ACC112 (cell line): Measurements from ENCODE around the gene TRAF3IP1.
A peak's percentile ranks its signal among the peaks of the same experiment; 100 is the strongest.
"Not testable (repeated sequence)": the region's sequence is repeated elsewhere in the genome, so short reads cannot be mapped to it uniquely, and the experiment has no call there.

ENCODE experiments used
- H2AFZ ChIP-seq: fragments of 200-600 bp; sonication (generic); one replicate; pipeline ENCODE4 v1.6.0; 2017; ENCODE audit warnings: antibody characterized with exemption, low read length; ENCODE audit not compliant: unreplicated experiment
- H3K27ac ChIP-seq: fragments of 200-600 bp; sonication (generic); 2 replicates; pipeline ENCODE4 v1.5.1; 2014; ENCODE audit warnings: low read depth, mild to moderate bottlenecking, antibody characterized with exemption, low read length, moderate library complexity
- H3K27me3 ChIP-seq: fragments of 200-600 bp; sonication (generic); 2 replicates; pipeline ENCODE4 v1.6.1; 2014; ENCODE audit warnings: mild to moderate bottlenecking, antibody characterized with exemption, low read length, moderate library complexity, mixed read lengths; ENCODE audit not compliant: insufficient read depth
- H3K36me3 ChIP-seq: fragments of 200-600 bp; sonication (generic); 2 replicates; pipeline ENCODE4 v1.6.1; 2016; ENCODE audit warnings: mild to moderate bottlenecking, antibody characterized with exemption, low read length, moderate library complexity, mixed read lengths; ENCODE audit not compliant: insufficient read depth
- H3K4me1 ChIP-seq: fragments of 200-600 bp; sonication (generic); one replicate; pipeline ENCODE4 v1.6.1; 2016; ENCODE audit warnings: low read length, mixed read lengths; ENCODE audit not compliant: insufficient read depth, unreplicated experiment, control insufficient read depth
- H3K4me3 ChIP-seq: fragments of 200-600 bp; sonication (generic); 2 replicates; pipeline ENCODE4 v1.5.1; 2014; ENCODE audit warnings: mild to moderate bottlenecking, low read depth, low read length
- H3K79me2 ChIP-seq: fragments of 200-600 bp; sonication (generic); one replicate; pipeline ENCODE4 v1.6.0; 2016; ENCODE audit warnings: low read length; ENCODE audit not compliant: control insufficient read depth, unreplicated experiment, insufficient read depth

Gene TRAF3IP1

DNA sequence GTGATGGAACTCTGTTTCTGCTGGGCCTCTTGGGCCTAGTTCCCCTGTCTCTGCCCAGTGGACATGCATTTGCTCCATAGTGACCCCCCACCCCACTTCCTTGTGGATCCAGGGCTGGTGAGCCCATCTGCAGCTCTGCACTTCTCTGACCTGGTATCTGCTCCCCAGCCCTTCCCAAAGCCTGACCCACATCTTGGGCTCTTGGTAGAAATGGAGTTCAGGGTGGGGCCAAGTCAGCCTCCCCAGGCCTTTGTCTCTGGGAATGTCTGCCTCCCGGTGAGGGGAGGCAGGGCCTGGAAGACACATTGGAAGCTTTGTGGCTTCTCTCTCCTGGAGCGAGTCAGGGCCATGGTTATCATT lies 6.3 kb upstream of the TRAF3IP1 start:
- H3K4me3 ChIP-seq: no peak overlapping the region
- no peaks in the 10 kb centered on the region for H3K4me1 ChIP-seq
- H3K27ac ChIP-seq: no peak overlapping the region
- H3K36me3 ChIP-seq: no peaks in the 10 kb centered on the region
- no peak overlapping the region for H2AFZ ChIP-seq
- H3K27me3 ChIP-seq: peaks cover 8% of the 10 kb centered on the region; the same call in 1 of the 2 replicates
- no peaks in the 10 kb centered on the region for H3K79me2 ChIP-seq

DNA sequence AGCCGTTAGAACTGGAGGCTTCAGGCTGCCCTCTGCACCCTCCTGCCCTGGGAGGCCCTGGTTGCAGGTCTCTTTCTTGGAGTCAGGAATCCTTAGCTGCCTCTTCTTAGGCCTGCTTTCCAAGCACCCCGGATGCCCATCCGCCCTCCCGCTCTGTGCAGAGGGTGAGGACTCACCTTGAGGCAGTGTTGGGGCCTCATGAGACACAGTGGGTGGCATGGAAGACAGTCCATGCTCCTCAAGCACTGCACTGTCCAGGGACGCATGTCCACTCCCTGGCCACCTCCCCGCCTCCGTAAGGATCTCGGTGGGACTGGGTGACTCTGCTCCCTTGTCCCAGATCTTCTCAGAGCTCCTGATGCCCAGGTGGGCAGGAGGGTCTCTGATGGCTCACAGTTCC lies 5.7 kb upstream of the TRAF3IP1 start:
- no peak overlapping the region for H3K4me3 ChIP-seq
- H3K79me2 ChIP-seq: no peaks in the 10 kb centered on the region
- peaks cover 8% of the 10 kb centered on the region; the same call in 1 of the 2 replicates for H3K27me3 ChIP-seq
- no peak overlapping the region for H2AFZ ChIP-seq
- H3K27ac ChIP-seq: no peak overlapping the region
- H3K4me1 ChIP-seq: no peaks in the 10 kb centered on the region
- no peaks in the 10 kb centered on the region for H3K36me3 ChIP-seq

DNA sequence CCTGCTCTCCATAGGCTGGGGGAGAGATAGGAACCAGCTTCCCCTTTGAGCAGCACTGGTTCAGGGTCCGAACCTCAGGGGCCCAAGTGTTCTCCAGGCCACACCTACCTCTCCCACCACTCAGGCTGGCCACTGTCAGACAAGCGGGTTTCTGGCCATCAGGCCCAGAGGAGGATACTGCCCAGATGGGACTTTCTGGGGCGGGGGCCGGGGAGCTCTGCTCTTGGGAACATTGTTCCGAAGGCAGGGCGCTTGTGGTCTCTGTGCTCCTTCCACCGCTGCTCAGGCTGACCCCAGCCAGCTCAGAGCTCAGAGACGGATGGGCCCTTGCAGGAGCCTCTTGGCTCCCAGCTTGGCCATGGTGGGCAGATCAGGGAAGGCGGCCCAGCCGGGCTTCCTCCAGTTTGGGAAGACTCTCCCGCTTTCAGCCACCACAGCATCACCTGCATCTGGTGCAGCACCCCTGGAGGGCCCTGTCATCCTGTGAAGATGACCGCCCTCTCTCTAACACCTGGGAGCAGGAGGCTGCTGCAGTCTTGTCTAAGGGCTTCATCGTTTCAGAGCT lies 5.2 kb upstream of the TRAF3IP1 start:
- Histone ChIP-seq H3K4me3 (no peak overlapping the region), H3K36me3 (no peaks in the 10 kb centered on the region), H2AFZ (no peak overlapping the region), H3K27me3 (peaks cover 8% of the 10 kb centered on the region; the same call in 1 of the 2 replicates), H3K4me1 (no peaks in the 10 kb centered on the region), H3K27ac (no peak overlapping the region), H3K79me2 (no peaks in the 10 kb centered on the region)

DNA sequence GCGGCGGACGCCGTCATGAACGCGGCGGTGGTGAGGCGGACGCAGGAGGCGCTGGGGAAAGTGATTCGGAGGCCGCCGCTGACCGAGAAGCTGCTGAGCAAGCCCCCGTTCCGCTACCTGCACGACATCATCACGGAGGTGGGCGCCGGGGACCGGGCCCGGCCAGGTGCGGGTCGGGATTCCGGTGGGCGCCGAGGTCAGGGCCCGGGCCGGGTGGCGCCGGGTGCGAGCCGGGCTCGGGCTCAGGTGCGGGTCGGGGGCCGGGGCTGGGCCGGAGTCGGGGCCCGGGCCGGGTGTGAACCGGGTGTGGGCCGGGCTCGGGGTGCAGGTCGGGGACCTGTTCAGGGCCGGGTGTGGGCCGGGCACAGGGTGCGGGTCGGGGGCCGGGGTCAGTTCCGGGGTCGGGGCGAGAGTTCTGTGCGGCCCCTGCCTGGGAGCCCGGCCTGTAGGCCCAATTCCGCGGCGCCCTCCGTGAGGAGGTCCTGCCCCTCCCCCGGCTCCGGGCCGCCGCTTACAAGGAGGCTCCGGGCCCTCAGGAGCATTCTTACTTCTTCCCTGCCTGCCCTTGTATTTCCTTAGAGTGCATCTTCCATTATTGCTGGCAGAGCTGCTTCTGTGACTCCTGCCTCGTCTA lies 447 bp downstream of the TRAF3IP1 start:
- Histone ChIP-seq H3K36me3 (no peaks in the 10 kb centered on the region; the same call in 1 of the 2 replicates), H3K79me2 (peaks cover 14% of the 10 kb centered on the region), H3K4me1 (peaks cover 5% of the 10 kb centered on the region), H3K27ac (no peak overlapping the region), H3K27me3 (0 out of 2 replicates have a peak, but pooled peaks cover 3% of the 10 kb centered on the region), H3K4me3 (peak overlapping the region; percentile 86), H2AFZ (peak overlapping the region; percentile 95)

- Histone ChIP-seq H2AFZ (no peak overlapping the region), H3K4me1 (peaks cover 5% of the 10 kb centered on the region), H3K36me3 (no peaks in the 10 kb centered on the region; the same call in 1 of the 2 replicates), H3K4me3 (peak overlapping the region; percentile 86), H3K27me3 (0 out of 2 replicates have a peak, but pooled peaks cover 3% of the 10 kb centered on the region), H3K27ac (no peak overlapping the region), H3K79me2 (peaks cover 16% of the 10 kb centered on the region)
Measured at GRCh38 chr2:238321467-238321866, 1.1 kb downstream of the TRAF3IP1 start.

DNA sequence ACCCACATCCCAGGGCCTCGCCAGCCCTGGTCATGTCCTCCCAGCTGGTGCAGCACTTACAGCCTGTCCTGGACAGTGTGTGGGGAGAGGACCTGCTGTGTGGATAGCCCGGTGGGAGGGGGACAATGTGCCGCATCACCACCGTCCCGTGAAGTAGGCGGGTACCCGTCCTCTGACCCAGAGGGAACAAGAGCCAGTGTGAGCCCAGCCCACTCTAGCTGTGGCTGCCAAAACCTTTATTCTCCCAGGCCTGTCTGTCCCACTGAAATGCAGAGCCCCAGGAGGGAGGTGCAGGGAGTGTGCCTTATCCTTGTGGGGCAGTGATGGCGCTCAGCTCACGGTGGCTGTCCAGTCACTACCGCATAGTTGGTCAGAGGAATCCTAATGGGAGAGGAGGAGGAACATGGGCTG lies 1.7 kb downstream of the TRAF3IP1 start:
- Histone ChIP-seq H3K79me2 (peaks cover 21% of the 10 kb centered on the region), H3K27ac (no peak overlapping the region), H3K36me3 (no peaks in the 10 kb centered on the region; the same call in 1 of the 2 replicates)

DNA sequence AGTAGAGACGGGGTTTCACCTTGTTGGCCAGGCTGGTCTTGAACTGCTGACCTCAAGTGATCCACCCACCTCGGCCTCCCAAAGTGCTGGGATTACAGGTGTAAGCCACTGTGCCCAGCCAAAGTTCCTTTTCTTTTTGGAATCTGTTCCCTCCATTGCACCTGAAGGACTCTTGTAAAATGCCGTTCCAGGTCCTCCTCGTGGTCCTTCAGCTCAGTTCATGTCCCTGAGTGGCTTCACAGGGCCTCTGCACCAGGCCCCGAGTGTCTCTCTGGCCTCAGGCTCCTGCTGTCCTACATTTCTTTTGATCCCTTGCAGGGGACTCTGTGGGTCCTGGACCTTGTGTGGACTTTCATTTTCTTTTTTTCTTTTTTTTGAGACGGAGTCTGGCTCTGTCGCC lies 3.9 kb downstream of the TRAF3IP1 start:
- H3K4me1 ChIP-seq, H2AFZ ChIP-seq, H3K27me3 ChIP-seq, H3K4me3 ChIP-seq, H3K27ac ChIP-seq: not testable (repeated sequence)
- Histone ChIP-seq H3K79me2 (peaks cover 22% of the 10 kb centered on the region), H3K36me3 (peaks cover 11% of the 10 kb centered on the region)

More for the DNA sequence above, 1.7 kb downstream of the TRAF3IP1 start:
- Histone ChIP-seq H3K4me1 (peaks cover 5% of the 10 kb centered on the region), H3K27me3 (0 out of 2 replicates have a peak, but pooled peaks cover 3% of the 10 kb centered on the region), H3K4me3 (no peak overlapping the region; the same call in 1 of the 2 replicates), H2AFZ (no peak overlapping the region)

DNA sequence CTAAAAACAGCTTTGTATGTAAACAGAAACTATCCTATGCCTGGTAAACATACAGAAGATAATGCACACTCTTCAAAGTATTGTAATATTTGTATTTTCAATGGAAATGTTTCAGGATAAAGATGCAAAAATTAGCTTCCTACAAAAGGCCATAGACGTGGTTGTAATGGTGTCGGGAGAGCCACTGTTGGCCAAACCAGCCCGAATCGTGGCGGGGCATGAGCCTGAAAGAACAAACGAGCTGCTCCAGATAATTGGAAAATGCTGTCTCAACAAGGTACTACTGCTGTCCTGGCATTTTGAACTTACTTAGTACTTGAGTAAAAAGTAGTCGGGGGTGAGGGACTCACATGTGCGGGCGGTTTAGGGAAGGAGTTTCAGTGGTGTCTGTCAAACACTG lies 5.4 kb downstream of the TRAF3IP1 start:
- Histone ChIP-seq H3K36me3 (peaks cover 19% of the 10 kb centered on the region), H3K27ac (no peak overlapping the region), H3K79me2 (peaks cover 22% of the 10 kb centered on the region)

GRCh38 chr2:238326801-238327365 lies 6.6 kb downstream of the TRAF3IP1 start:
- no peaks in the 10 kb centered on the region for H3K4me1 ChIP-seq
- no peak overlapping the region for H3K27ac ChIP-seq
- H3K4me3 ChIP-seq: no peak overlapping the region
- peaks cover 19% of the 10 kb centered on the region for H3K36me3 ChIP-seq
- peaks cover 14% of the 10 kb centered on the region for H3K79me2 ChIP-seq
- H3K27me3 ChIP-seq: no peaks in the 10 kb centered on the region
- H2AFZ ChIP-seq: no peak overlapping the region

More for the DNA sequence above, 5.4 kb downstream of the TRAF3IP1 start:
- H2AFZ ChIP-seq: no peak overlapping the region
- no peak overlapping the region for H3K4me3 ChIP-seq
- no peaks in the 10 kb centered on the region for H3K27me3 ChIP-seq
- peaks cover 5% of the 10 kb centered on the region for H3K4me1 ChIP-seq

DNA sequence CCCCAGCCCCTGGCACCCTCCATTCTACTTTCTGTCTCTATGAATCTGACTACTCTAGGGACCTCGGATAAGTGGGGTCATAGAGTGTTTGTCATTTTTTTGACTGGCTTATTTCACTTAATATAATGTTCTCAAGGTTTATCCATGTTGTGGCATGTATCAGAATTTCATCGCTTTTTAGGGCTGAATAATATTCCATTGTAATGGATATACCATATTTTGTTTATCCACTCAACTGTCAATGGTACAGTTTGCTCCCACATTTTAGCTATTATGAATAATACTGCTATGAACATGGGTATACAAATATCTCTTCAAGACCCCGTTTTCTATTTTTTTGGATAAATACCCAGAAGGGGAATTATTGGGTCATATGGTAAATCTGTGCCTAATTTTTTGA lies 7.4 kb downstream of the TRAF3IP1 start:
- Histone ChIP-seq H2AFZ (no peak overlapping the region), H3K4me3 (no peak overlapping the region), H3K27ac (no peak overlapping the region), H3K36me3 (peaks cover 19% of the 10 kb centered on the region), H3K4me1 (no peaks in the 10 kb centered on the region), H3K79me2 (peaks cover 11% of the 10 kb centered on the region), H3K27me3 (no peaks in the 10 kb centered on the region)

- H3K27me3 ChIP-seq: no peaks in the 10 kb centered on the region
- peaks cover 19% of the 10 kb centered on the region for H3K36me3 ChIP-seq
- no peak overlapping the region for H2AFZ ChIP-seq
- H3K4me3 ChIP-seq: no peak overlapping the region
- peaks cover 12% of the 10 kb centered on the region for H3K79me2 ChIP-seq
- H3K4me1 ChIP-seq: no peaks in the 10 kb centered on the region
- H3K27ac ChIP-seq: no peak overlapping the region
Measured at GRCh38 chr2:238330391-238330790, 10.1 kb downstream of the TRAF3IP1 start.
